Naive thymus-derived CD4-positive, alpha-beta T cell (primary cell): ENCODE measurements around the gene RAB10. TPM values are rescaled to one million over a fixed set of nuclear protein-coding genes. Genes with fewer than 3 reads are reported as not detected.
"Not testable (repeated sequence)": the region's sequence is repeated elsewhere in the genome, so short reads cannot be mapped to it uniquely, and the experiment has no call there.

Source experiments
- ATAC-seq: fragments of 150-1000 bp; cut with Tn5 transposase; 2 replicates; pipeline ENCODE4 v1.10.0; 2021; ENCODE audit warnings: mild to moderate bottlenecking, moderate library complexity
- CTCF ChIA-PET: fragments of 350-600 bp; sonication (Branson Sonifier 250); formaldehyde crosslinking; loops from one replicate; lab custom pipeline; 2021; ENCODE audit warnings: antibody characterized with exemption; lab: Charles Lee
- POLR2A ChIA-PET: fragments of 350-600 bp; sonication (Branson Sonifier 250); formaldehyde crosslinking; loops from one replicate; lab custom pipeline; 2021; ENCODE audit warnings: antibody characterized with exemption, inconsistent platforms; lab: Charles Lee
- DNase-seq, 9 donors: peaks; one replicate each; pipeline versions ENCODE4 v3.0.0 to v3.0.0-alpha.2; 2020 to 2022; ENCODE audit warnings: mixed read lengths in 1 of 9
- H3K27ac ChIP-seq: one replicate; pipeline ENCODE4 v1.7.0; 2013; ENCODE audit warnings: mild to moderate bottlenecking, low read depth, low read length, moderate library complexity
- H3K27me3 ChIP-seq, 2 donors: one replicate each; pipeline ENCODE4 v1.7.0; 2013; ENCODE audit warnings: low read length in 2 of 2, mild to moderate bottlenecking in 2 of 2, moderate library complexity in 2 of 2; ENCODE audit not compliant: control insufficient read depth in 2 of 2, insufficient read depth in 2 of 2
- H3K36me3 ChIP-seq, 3 experiments: 1 replicate in 2 of 3; 2 replicates in 1 of 3; pipeline ENCODE4 v1.7.0; 2013; ENCODE audit warnings: low read length in 3 of 3, mild to moderate bottlenecking in 3 of 3, moderate library complexity in 1 of 3; ENCODE audit not compliant: insufficient read depth in 3 of 3, control insufficient read depth in 2 of 3
- H3K4me1 ChIP-seq, 2 donors: one replicate each; pipeline ENCODE4 v1.7.0; 2013; ENCODE audit warnings: low read length in 2 of 2, mild to moderate bottlenecking in 2 of 2, moderate library complexity in 1 of 2; ENCODE audit not compliant: control insufficient read depth in 2 of 2, insufficient read depth in 2 of 2
- H3K4me3 ChIP-seq: 2 replicates; pipeline ENCODE4 v1.7.0; 2013; ENCODE audit warnings: mild to moderate bottlenecking, low read length
- H3K9me3 ChIP-seq, 3 experiments: 1 replicate in 2 of 3; 2 replicates in 1 of 3; pipeline ENCODE4 v1.7.0; 2013; ENCODE audit warnings: low read length in 3 of 3; ENCODE audit not compliant: control insufficient read depth in 2 of 3
- H3K27ac Mint-ChIP-seq, 9 donors: one replicate each; pipeline ENCODE4 v1.8.0; 2020 to 2022; ENCODE audit warnings: mixed read lengths in 9 of 9, mild to moderate bottlenecking in 8 of 9, moderate library complexity in 5 of 9, inconsistent platforms in 2 of 9
- H3K27me3 Mint-ChIP-seq, 5 donors: one replicate each; pipeline ENCODE4 v1.8.0; 2021 to 2022; ENCODE audit warnings: mixed read lengths in 5 of 5, mild to moderate bottlenecking in 1 of 5
- H3K36me3 Mint-ChIP-seq, 5 donors: one replicate each; pipeline ENCODE4 v1.8.0; 2020 to 2022; ENCODE audit warnings: mixed read lengths in 5 of 5, mild to moderate bottlenecking in 3 of 5, inconsistent platforms in 1 of 5
- H3K4me1 Mint-ChIP-seq, 7 donors: one replicate each; pipeline ENCODE4 v1.8.0; 2020 to 2022; ENCODE audit warnings: mixed read lengths in 7 of 7, mild to moderate bottlenecking in 3 of 7, inconsistent platforms in 1 of 7
- H3K4me3 Mint-ChIP-seq, 10 donors: one replicate each; pipeline ENCODE4 v1.8.0; 2020 to 2022; ENCODE audit warnings: mild to moderate bottlenecking in 10 of 10, mixed read lengths in 10 of 10, moderate library complexity in 6 of 10, inconsistent platforms in 2 of 10
- H3K9me3 Mint-ChIP-seq, 11 donors: one replicate each; pipeline ENCODE4 v1.8.0; 2020 to 2022; ENCODE audit warnings: mixed read lengths in 11 of 11, mild to moderate bottlenecking in 4 of 11, inconsistent platforms in 1 of 11, moderate library complexity in 1 of 11
- intact Hi-C, 2 donors: fragments of 100-400 bp; cut with micrococcal nuclease; formaldehyde crosslinking; loops; one replicate each; pipeline ENCODE4 v1.15.1; 2023
- polyA plus RNA-seq, 2 donors: library from polyadenylated mRNA; unstranded; fragments of 300-500 nt; fragmentation: Illumina TruSeq; gene quantifications; one replicate each; pipeline ENCODE4 v1.2.3, GENCODE V29; 2021
- total RNA-seq, 6 experiments: library from RNA in 5 of 6; stranded (reverse) in 5 of 6; gene quantifications; 1 replicate in 5 of 6; 2 replicates in 1 of 6; pipeline ENCODE4 v1.2.3 and lab custom pipeline; 2021 to 2026

The RAB10 gene
- total and polyA plus RNA-seq, 7 experiments from 2014 or later: 25.6 to 108 (median 60.5) TPM

DNA sequence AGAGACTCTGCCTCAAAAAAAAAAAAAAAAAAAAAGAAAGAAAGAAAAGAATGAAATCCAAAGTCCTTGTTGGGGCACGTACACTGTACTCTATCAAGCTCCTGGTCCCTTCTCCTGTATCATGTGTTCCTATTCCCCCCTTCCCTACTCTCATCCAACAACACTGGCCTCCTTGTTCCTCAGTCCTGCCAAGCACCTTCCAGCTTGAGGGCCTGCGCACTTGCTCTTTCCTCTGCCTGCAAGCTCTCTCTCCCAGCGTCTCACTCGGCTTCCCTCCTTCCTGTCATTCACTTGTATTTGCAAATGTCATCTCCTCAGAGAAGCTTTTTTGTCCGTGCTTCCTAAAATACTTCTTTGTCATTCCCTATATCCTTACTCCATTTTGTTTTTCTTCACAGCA lies 40.8 kb upstream of the RAB10 start:
- H3K27ac ChIP-seq: no peak overlapping the region
- no peaks in the 10 kb centered on the region for H3K36me3 ChIP-seq
- H3K9me3 ChIP-seq: no peaks in the 10 kb centered on the region
- POLR2A ChIA-PET: interaction anchor here (0.7 kb wide), 1 partner anchor 132 kb away, joined by 3 read pairs; no protein-coding TSS in a partner anchor
- ATAC-seq (no peak), DNase-seq (no peak)
- intact Hi-C loops: loop anchor here in 1 of 2 donors (5.0 kb wide), 1 partner anchor 94 kb away; no protein-coding TSS in a partner anchor
- Mint-ChIP-seq H3K36me3 (peaks cover 0 to 3% (median 0%) of the 10 kb centered on the region in 5 donors), H3K9me3 (peaks cover 0 to 4% (median 0%) of the 10 kb centered on the region in 11 donors), H3K27me3 (peaks cover 0 to 21% (median 0%) of the 10 kb centered on the region in 5 donors), H3K4me1 (peaks cover 0 to 18% (median 12%) of the 10 kb centered on the region in 7 donors), H3K4me3 (no peak overlapping the region), H3K27ac (peak overlapping the region in 1 of 9 donors; percentile 15)
- CTCF ChIA-PET: interaction anchor here (0.7 to 2.4 kb wide), 2 partner anchors 152 to 513 kb away, joined by 4 to 16 read pairs; no protein-coding TSS in a partner anchor
- no peak overlapping the region for H3K4me3 ChIP-seq
- H3K4me1 ChIP-seq: no peaks in the 10 kb centered on the region
- H3K27me3 ChIP-seq: no peaks in the 10 kb centered on the region

DNA sequence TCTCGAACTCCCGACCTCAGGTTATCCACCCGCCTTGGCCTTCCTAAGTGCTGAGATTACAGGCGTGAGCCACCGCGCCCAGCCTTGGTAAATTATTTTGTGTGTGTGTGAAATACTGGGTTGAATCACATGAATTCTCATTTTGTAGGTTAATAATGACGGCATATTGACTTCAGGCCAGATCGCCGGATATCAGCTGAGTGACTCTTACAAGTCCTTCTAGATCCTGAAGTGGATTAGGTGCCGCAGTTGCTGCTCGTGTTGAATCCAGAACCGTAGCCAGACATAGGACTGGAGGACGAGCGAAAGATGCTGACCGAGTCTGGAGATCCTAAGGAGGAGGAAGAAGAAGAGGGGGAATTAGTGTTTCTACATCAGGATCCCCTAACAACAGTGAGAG lies 39.4 kb upstream of the RAB10 start:
- ChIA-PET POLR2A (no interaction called here), CTCF (interaction anchor here (0.6 kb wide), 1 partner anchor 48 kb away, joined by 4 read pairs; no protein-coding TSS in a partner anchor)
- peak overlapping the region in 1 of 9 donors; percentile 41 for H3K27ac Mint-ChIP-seq
- Histone ChIP-seq H3K27ac (no peak overlapping the region), H3K4me3 (no peak overlapping the region), H3K27me3 (no peaks in the 10 kb centered on the region), H3K36me3 (no peaks in the 10 kb centered on the region), H3K4me1 (no peaks in the 10 kb centered on the region), H3K9me3 (no peaks in the 10 kb centered on the region)
- H3K36me3 Mint-ChIP-seq: no peaks in the 10 kb centered on the region
- peaks cover 0 to 28% (median 0%) of the 10 kb centered on the region in 5 donors for H3K27me3 Mint-ChIP-seq
- ATAC-seq (no peak), DNase-seq (no peak)
- peaks cover 0 to 4% (median 0%) of the 10 kb centered on the region in 11 donors for H3K9me3 Mint-ChIP-seq
- intact Hi-C loops: loop anchor here in 1 of 2 donors (5.0 kb wide), 1 partner anchor 93 kb away; no protein-coding TSS in a partner anchor
- peaks cover 0 to 20% (median 13%) of the 10 kb centered on the region in 7 donors for H3K4me1 Mint-ChIP-seq
- H3K4me3 Mint-ChIP-seq: no peak overlapping the region

DNA sequence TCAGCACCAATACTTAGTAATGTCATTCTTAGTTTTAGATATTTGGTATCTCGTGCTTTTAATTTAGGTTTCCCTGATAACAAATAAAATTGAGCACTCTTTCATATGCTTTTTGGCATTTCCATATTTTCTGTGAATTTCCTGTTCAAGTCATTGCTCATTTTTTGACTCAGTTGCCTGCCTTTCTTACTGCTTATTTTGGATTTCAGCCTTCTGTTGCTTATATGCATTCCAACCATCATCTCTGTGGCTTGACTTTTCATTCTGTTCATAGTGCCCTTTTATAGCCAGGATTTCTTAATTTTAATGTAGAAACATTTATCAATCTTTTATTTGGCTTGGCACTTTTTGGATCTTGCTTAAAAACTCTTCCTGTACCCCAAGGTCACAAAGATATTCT lies 37.0 kb upstream of the RAB10 start:
- Mint-ChIP-seq H3K27ac (no peak overlapping the region), H3K36me3 (no peaks in the 10 kb centered on the region), H3K9me3 (peaks cover 0 to 4% (median 0%) of the 10 kb centered on the region in 11 donors), H3K4me1 (peaks cover 0 to 16% (median 7%) of the 10 kb centered on the region in 7 donors), H3K27me3 (peaks cover 0 to 29% (median 0%) of the 10 kb centered on the region in 5 donors), H3K4me3 (no peak overlapping the region)
- no peaks in the 10 kb centered on the region for H3K36me3 ChIP-seq
- intact Hi-C loops: no loop called here
- no peak for DNase-seq
- H3K4me1 ChIP-seq: no peaks in the 10 kb centered on the region
- POLR2A ChIA-PET: no interaction called here
- H3K4me3 ChIP-seq: no peak overlapping the region
- H3K27ac ChIP-seq: no peak overlapping the region
- ATAC-seq: no peak
- CTCF ChIA-PET: no interaction called here
- H3K9me3 ChIP-seq: no peaks in the 10 kb centered on the region
- no peaks in the 10 kb centered on the region for H3K27me3 ChIP-seq

DNA sequence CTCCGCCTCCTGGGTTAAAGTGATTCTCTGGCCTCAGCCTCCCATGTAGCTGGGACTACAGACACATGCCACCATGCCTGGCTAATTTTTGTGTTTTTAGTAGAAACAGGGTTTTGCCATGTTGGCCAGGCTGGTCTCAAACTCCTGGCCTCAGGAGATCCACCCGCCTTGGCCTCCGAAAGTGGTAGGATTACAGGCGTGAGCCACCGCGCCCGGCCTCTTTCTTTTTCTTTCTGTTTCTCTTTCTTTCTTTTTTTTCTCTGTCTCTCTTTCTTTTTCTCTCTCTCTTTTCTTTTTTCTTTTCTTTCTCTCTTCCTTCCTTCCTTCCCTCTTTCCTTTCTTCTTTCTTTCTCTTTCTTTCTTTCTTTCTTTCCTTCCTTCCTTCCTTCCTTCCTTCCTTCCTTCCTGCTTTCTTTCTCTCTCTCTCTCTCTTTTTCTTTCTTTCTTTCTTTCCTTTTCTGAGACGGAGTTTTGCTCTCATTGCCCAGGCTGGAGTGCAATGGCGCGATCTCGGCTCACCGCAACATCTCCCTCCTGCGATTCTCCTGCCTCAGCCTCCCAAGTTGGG lies 35.0 kb upstream of the RAB10 start:
- POLR2A ChIA-PET: not testable (repeated sequence)

DNA sequence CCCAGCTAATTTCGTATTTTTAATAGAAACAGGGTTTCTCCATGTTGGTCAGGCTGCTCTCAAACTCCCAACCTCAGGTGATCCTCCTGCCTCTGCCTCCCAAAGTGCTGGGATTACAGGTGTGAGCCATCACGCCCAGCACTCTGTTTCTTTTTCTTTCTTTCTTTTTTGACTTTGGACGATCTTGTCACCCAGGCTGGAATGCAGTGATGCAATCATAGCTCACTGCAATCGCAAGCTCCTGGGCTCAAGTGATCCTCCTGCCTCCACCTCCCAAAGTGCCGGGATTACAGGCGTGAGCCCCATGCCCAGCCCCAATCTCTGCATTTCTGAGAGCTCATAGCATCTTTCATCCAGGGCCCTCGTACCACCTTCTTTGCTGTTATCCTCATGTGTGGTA lies 34.5 kb upstream of the RAB10 start:
- Mint-ChIP-seq H3K4me1 (peaks cover 0 to 12% (median 0%) of the 10 kb centered on the region in 7 donors), H3K27me3 (peaks cover 0 to 19% (median 0%) of the 10 kb centered on the region in 5 donors), H3K27ac (peak overlapping the region in 1 of 9 donors; percentile 55)
- H3K9me3 ChIP-seq, intact Hi-C loops, H3K9me3 Mint-ChIP-seq, H3K27ac ChIP-seq, H3K36me3 ChIP-seq, DNase-seq, H3K36me3 Mint-ChIP-seq, CTCF ChIA-PET, POLR2A ChIA-PET, H3K4me1 ChIP-seq, H3K4me3 ChIP-seq, ATAC-seq, H3K4me3 Mint-ChIP-seq, H3K27me3 ChIP-seq: not testable (repeated sequence)

More for the DNA sequence above, 35.0 kb upstream of the RAB10 start:
- H3K9me3 ChIP-seq, intact Hi-C loops, DNase-seq, H3K4me3 Mint-ChIP-seq, H3K4me3 ChIP-seq, H3K36me3 ChIP-seq, H3K4me1 ChIP-seq, H3K27ac ChIP-seq, ATAC-seq, CTCF ChIA-PET, H3K9me3 Mint-ChIP-seq, H3K36me3 Mint-ChIP-seq, H3K27me3 ChIP-seq: not testable (repeated sequence)
- H3K27me3 Mint-ChIP-seq: peaks cover 0 to 20% (median 0%) of the 10 kb centered on the region in 5 donors
- H3K4me1 Mint-ChIP-seq: peaks cover 0 to 12% (median 0%) of the 10 kb centered on the region in 7 donors
- peak overlapping the region in 2 of 9 donors; percentile 55 to 56 for H3K27ac Mint-ChIP-seq

DNA sequence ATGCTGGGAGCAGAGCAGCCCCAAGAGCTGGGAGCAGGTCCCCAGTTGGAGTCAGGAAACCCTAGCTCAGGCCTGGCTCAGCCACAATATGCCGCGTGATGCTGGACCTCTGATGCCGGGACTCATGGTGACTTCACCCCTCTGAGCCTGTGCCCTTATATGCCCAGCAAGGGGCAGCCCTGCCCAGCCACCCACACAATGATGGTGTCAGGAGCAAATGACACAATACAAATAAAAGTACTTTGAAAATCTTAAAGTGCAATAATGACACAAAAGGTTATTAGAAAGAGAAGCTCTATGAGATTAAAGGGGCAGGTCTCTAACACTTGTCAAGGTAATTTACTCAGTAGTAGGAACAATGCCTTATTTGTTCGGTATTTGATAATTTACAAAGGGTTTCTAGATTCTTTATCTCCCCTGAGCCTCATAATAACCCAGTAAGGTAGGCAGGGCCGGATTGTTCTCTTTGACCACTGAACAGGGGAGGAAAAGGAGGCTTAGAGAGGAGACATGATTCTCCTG lies 33.3 kb upstream of the RAB10 start:
- CTCF ChIA-PET: no interaction called here

More for the DNA sequence above, 33.3 kb upstream of the RAB10 start:
- Mint-ChIP-seq H3K4me3 (no peak overlapping the region), H3K36me3 (no peaks in the 10 kb centered on the region), H3K9me3 (peaks cover 0 to 1% (median 0%) of the 10 kb centered on the region in 11 donors), H3K4me1 (peaks cover 0 to 12% (median 0%) of the 10 kb centered on the region in 7 donors), H3K27me3 (peaks cover 0 to 17% (median 0%) of the 10 kb centered on the region in 5 donors), H3K27ac (no peak overlapping the region)
- DNase-seq (no peak), ATAC-seq (no peak)
- no peak overlapping the region for H3K4me3 ChIP-seq
- no peaks in the 10 kb centered on the region for H3K9me3 ChIP-seq
- H3K27ac ChIP-seq: no peak overlapping the region
- POLR2A ChIA-PET: no interaction called here
- intact Hi-C loops: no loop called here
- no peaks in the 10 kb centered on the region for H3K27me3 ChIP-seq
- no peaks in the 10 kb centered on the region for H3K4me1 ChIP-seq
- H3K36me3 ChIP-seq: no peaks in the 10 kb centered on the region
